Liver (tissue), 9 donors: Measurements from ENCODE around the gene MYH11. TPM values are rescaled to one million over a fixed set of nuclear protein-coding genes. Genes with fewer than 3 reads are reported as not detected.

Experiments
- DNase-seq: peaks from one replicate; pipeline ENCODE4 v3.0.0-alpha.2; 2017; ENCODE audit warnings: low spot score
- H3K27ac ChIP-seq, 2 donors: one replicate each; pipeline ENCODE4 v1.7.0; 2013; ENCODE audit warnings: inconsistent platforms in 2 of 2, low read length in 2 of 2, control low read depth in 1 of 2, low read depth in 1 of 2, mild to moderate bottlenecking in 1 of 2
- H3K27me3 ChIP-seq, 4 donors: one replicate each; pipeline versions ENCODE4 v1.6.1 to v1.7.0; 2013; ENCODE audit warnings: low read length in 3 of 4, inconsistent platforms in 1 of 4, mild to moderate bottlenecking in 1 of 4, moderate library complexity in 1 of 4; ENCODE audit not compliant: control insufficient read depth in 4 of 4, insufficient read depth in 4 of 4
- H3K36me3 ChIP-seq, 4 donors: one replicate each; pipeline versions ENCODE4 v1.6.1 to v1.7.0; 2013; ENCODE audit warnings: low read length in 3 of 4, mild to moderate bottlenecking in 3 of 4, low read depth in 1 of 4, moderate library complexity in 1 of 4; ENCODE audit not compliant: control insufficient read depth in 4 of 4, insufficient read depth in 3 of 4
- H3K4me1 ChIP-seq, 4 donors: one replicate each; pipeline versions ENCODE4 v1.6.1 to v1.7.0; 2013; ENCODE audit warnings: low read length in 3 of 4, mild to moderate bottlenecking in 3 of 4, moderate library complexity in 1 of 4; ENCODE audit not compliant: control insufficient read depth in 4 of 4, insufficient read depth in 4 of 4
- H3K4me3 ChIP-seq, 3 donors: one replicate each; pipeline versions ENCODE4 v1.6.1 to v1.7.0; 2013; ENCODE audit warnings: low read length in 3 of 3, control low read depth in 1 of 3, low read depth in 1 of 3, mild to moderate bottlenecking in 1 of 3
- H3K9ac ChIP-seq, 2 donors: one replicate each; pipeline ENCODE4 v1.7.0; 2013; ENCODE audit warnings: low read length in 2 of 2, mild to moderate bottlenecking in 2 of 2, moderate library complexity in 2 of 2, control low read depth in 1 of 2, low read depth in 1 of 2
- H3K9me3 ChIP-seq, 4 donors: one replicate each; pipeline versions ENCODE4 v1.6.1 to v1.7.0; 2013; ENCODE audit warnings: low read length in 3 of 4; ENCODE audit not compliant: control insufficient read depth in 4 of 4
- EGR1 ChIP-seq, 2 donors: IDR thresholded peaks; 2 replicates each; pipeline ENCODE4 v1.6.1; 2016 to 2018; ENCODE audit warnings: antibody characterized with exemption in 2 of 2, low read depth in 2 of 2
- FOXA1 ChIP-seq: IDR thresholded peaks from 2 replicates; pipeline ENCODE4 v1.6.1; 2016; ENCODE audit warnings: antibody characterized with exemption
- FOXA2 ChIP-seq: IDR thresholded peaks from 2 replicates; pipeline ENCODE4 v1.6.1; 2016; ENCODE audit warnings: antibody characterized with exemption
- GABPA ChIP-seq, 2 donors: IDR thresholded peaks in 1 of 2; conservative IDR thresholded peaks in 1 of 2; 2 replicates each; pipeline ENCODE4 v1.6.1; 2016; ENCODE audit warnings: antibody characterized with exemption in 2 of 2, mild to moderate bottlenecking in 1 of 2, moderate library complexity in 1 of 2
- HNF4G ChIP-seq: IDR thresholded peaks from 2 replicates; pipeline ENCODE4 v1.6.1; 2016; ENCODE audit warnings: antibody characterized with exemption
- NR2F2 ChIP-seq: IDR thresholded peaks from 2 replicates; pipeline ENCODE4 v1.6.1; 2016; ENCODE audit warnings: antibody characterized with exemption
- RAD21 ChIP-seq, 2 donors: IDR thresholded peaks; 2 replicates each; pipeline ENCODE4 v1.6.1; 2016; ENCODE audit warnings: antibody characterized with exemption in 2 of 2, mild to moderate bottlenecking in 2 of 2
- RXRA ChIP-seq, 2 donors: IDR thresholded peaks; 2 replicates each; pipeline ENCODE4 v1.6.1; 2017 to 2018; ENCODE audit warnings: antibody characterized with exemption in 2 of 2, mild to moderate bottlenecking in 1 of 2
- TAF1 ChIP-seq: conservative IDR thresholded peaks from 2 replicates; pipeline ENCODE4 v1.6.1; 2016; ENCODE audit warnings: antibody characterized with exemption, mild to moderate bottlenecking
- YY1 ChIP-seq: IDR thresholded peaks from 2 replicates; pipeline ENCODE4 v1.6.1; 2016; ENCODE audit warnings: antibody characterized with exemption, mild to moderate bottlenecking
- WGBS: extraction: QIAGEN DNeasy Blood & Tissue Kit; methylation state at CpG from one replicate; pipeline ENCODE4 v1.1.7; 2013; 5-methylcytosine and 5-hydroxymethylcytosine counted together
- polyA plus RNA-seq, 2 donors: library from polyadenylated mRNA; stranded (reverse) in 1 of 2; unstranded in 1 of 2; fragments of 200-250 nt in 1 of 2; fragments of >200 nt in 1 of 2; fragmentation: Nextera tagmentation in 1 of 2; extraction: Ambion mirVana in 1 of 2; gene quantifications; one replicate each; pipeline versions ENCODE4 v1.2.1 to v1.2.3, GENCODE V29; 2013 to 2015
- total RNA-seq, 2 donors: library from RNA; depleted of rRNA; stranded (reverse); fragments of >200 nt; gene quantifications; one replicate each; pipeline ENCODE4 v1.2.3, GENCODE V29; 2014
- TF ChIP-seq, protein P1 (sequence below): IDR thresholded peaks from 2 replicates; pipeline ENCODE4 v1.6.1; 2016; ENCODE audit warnings: antibody characterized with exemption, mild to moderate bottlenecking
- TF ChIP-seq, protein P2 (sequence below): IDR thresholded peaks from 2 replicates; pipeline ENCODE4 v1.6.1; 2016; ENCODE audit warnings: antibody characterized with exemption
- TF ChIP-seq, protein P3 (sequence below): IDR thresholded peaks from 2 replicates; pipeline ENCODE4 v1.6.1; 2016; ENCODE audit warnings: antibody characterized with exemption
- TF ChIP-seq, protein P4 (sequence below): IDR thresholded peaks from 2 replicates; pipeline ENCODE4 v1.6.1; 2016; ENCODE audit warnings: antibody characterized with exemption
- donor health status: healthy.
- donor health status: healthy.
- donor health status: healthy.
- donor health status: healthy.
- donor health status: healthy.

The MYH11 gene
- total and polyA plus RNA-seq, 4 donors, result 0.51 to 33.7 (median 4.0) TPM

DNA sequence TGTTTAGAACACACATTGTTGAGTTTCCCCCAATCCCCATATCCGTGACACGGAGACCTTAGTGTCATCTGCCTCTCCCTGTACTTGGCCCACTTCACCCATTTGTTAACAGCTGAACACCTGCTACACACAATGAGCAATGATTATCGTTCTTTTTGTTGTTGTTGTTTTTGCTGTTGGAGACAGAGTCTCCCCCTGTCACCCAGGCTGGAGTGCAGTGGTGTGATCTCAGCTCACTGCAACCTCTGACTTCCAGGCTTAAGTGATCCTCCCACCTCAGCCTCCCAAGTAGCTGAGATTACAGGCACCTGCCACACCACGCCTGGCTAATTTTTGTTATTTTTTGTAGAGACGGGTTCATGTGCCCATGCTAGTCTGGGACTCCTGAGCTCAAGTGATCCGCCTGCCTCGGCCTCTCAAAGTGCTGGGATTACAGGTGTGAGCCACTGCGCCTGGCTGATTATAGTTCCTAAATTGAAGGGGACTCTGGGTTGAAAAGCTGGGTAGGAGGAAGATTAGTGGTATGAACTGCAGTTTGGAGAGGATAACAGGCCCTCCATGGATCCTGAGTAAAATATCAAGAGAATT, 185.2 kb downstream of the MYH11 start:
- WGBS, result 96% methylated on average over 8 of the region's 8 CpGs
- TF ChIP-seq YY1 (no peak), HNF4G (no peak), EGR1 (IDR thresholded peaks at IDR 0.05; ENCODE audit: low read depth in 2 of 2) (no peak), RAD21 (IDR thresholded peaks at IDR 0.05) (no peak), FOXA1 (no peak), GABPA (IDR thresholded peaks at IDR 0.05 in 1 of 2, conservative IDR thresholded peaks at IDR 0.05 in 1 of 2) (no peak), NR2F2 (no peak), FOXA2 (no peak), TAF1 (no peak), RXRA (IDR thresholded peaks at IDR 0.05) (no peak)
- TF ChIP-seq, protein P1, sequence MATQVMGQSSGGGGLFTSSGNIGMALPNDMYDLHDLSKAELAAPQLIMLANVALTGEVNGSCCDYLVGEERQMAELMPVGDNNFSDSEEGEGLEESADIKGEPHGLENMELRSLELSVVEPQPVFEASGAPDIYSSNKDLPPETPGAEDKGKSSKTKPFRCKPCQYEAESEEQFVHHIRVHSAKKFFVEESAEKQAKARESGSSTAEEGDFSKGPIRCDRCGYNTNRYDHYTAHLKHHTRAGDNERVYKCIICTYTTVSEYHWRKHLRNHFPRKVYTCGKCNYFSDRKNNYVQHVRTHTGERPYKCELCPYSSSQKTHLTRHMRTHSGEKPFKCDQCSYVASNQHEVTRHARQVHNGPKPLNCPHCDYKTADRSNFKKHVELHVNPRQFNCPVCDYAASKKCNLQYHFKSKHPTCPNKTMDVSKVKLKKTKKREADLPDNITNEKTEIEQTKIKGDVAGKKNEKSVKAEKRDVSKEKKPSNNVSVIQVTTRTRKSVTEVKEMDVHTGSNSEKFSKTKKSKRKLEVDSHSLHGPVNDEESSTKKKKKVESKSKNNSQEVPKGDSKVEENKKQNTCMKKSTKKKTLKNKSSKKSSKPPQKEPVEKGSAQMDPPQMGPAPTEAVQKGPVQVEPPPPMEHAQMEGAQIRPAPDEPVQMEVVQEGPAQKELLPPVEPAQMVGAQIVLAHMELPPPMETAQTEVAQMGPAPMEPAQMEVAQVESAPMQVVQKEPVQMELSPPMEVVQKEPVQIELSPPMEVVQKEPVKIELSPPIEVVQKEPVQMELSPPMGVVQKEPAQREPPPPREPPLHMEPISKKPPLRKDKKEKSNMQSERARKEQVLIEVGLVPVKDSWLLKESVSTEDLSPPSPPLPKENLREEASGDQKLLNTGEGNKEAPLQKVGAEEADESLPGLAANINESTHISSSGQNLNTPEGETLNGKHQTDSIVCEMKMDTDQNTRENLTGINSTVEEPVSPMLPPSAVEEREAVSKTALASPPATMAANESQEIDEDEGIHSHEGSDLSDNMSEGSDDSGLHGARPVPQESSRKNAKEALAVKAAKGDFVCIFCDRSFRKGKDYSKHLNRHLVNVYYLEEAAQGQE, result no peak
- TF ChIP-seq, protein P2, sequence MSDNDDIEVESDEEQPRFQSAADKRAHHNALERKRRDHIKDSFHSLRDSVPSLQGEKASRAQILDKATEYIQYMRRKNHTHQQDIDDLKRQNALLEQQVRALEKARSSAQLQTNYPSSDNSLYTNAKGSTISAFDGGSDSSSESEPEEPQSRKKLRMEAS, result no peak
- TF ChIP-seq, protein P3, sequence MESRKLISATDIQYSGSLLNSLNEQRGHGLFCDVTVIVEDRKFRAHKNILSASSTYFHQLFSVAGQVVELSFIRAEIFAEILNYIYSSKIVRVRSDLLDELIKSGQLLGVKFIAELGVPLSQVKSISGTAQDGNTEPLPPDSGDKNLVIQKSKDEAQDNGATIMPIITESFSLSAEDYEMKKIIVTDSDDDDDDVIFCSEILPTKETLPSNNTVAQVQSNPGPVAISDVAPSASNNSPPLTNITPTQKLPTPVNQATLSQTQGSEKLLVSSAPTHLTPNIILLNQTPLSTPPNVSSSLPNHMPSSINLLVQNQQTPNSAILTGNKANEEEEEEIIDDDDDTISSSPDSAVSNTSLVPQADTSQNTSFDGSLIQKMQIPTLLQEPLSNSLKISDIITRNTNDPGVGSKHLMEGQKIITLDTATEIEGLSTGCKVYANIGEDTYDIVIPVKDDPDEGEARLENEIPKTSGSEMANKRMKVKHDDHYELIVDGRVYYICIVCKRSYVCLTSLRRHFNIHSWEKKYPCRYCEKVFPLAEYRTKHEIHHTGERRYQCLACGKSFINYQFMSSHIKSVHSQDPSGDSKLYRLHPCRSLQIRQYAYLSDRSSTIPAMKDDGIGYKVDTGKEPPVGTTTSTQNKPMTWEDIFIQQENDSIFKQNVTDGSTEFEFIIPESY, result no peak
- H3K36me3 ChIP-seq, result peaks cover 4 to 7% (median 5%) of the 10 kb centered on the region in 4 donors
- H3K27me3 ChIP-seq, result no peaks in the 10 kb centered on the region
- peak overlapping the region in 1 of 2 donors; percentile 97 for H3K27ac ChIP-seq
- no peak overlapping the region for H3K4me3 ChIP-seq
- H3K9me3 ChIP-seq, result no peaks in the 10 kb centered on the region
- no peak overlapping the region for H3K9ac ChIP-seq
- peaks cover 4 to 15% (median 13%) of the 10 kb centered on the region in 4 donors for H3K4me1 ChIP-seq
- no peak for DNase-seq

DNA sequence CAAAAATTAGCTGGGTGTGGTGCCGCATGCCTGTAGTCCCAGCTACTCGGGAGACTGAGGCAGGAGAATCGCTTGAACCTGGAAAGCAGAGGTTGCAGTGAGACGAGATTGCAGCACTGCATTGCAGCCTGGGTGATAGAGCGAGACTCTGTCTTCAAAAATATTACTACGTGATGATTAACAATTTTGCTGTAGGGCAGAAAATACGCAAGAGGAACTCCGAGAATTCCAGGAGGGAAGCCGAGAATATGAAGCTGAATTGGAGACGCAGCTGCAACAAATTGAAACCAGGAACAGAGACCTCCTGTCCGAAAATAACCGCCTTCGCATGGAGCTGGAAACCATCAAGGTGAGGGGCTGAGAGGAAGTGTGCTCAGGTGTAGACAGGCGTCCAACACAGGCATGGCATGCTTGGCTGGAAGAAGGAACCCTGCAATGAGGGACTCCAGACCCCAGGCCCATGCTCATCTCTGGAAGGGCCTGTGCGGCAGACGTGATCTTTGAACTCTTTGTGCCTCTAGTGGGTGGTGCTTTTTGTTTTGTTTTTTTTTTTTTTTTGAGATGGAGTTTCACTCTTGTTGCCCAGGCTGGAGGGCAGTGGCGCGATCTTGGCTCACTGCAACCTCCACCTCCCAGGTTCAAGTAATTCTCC, 189.6 kb downstream of the MYH11 start:
- 97% methylated on average over 18 of the region's 18 CpGs for WGBS
- Histone ChIP-seq H3K9me3 (no peaks in the 10 kb centered on the region), H3K4me3 (no peak overlapping the region), H3K36me3 (peaks cover 6 to 11% (median 7%) of the 10 kb centered on the region in 4 donors), H3K27ac (no peak overlapping the region), H3K4me1 (peaks cover 0 to under 1% (median 0%) of the 10 kb centered on the region in 4 donors), H3K9ac (no peak overlapping the region), H3K27me3 (no peaks in the 10 kb centered on the region)
- TF ChIP-seq, protein P4, sequence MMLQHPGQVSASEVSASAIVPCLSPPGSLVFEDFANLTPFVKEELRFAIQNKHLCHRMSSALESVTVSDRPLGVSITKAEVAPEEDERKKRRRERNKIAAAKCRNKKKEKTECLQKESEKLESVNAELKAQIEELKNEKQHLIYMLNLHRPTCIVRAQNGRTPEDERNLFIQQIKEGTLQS, result no peak
- no peak for TF ChIP-seq RAD21 (IDR thresholded peaks at IDR 0.05)
- TF ChIP-seq FOXA2, result no peak
- no peak for DNase-seq
